ENCODE data around the gene EIF5AL1. TPM values are rescaled to one million over a fixed set of nuclear protein-coding genes. Genes with fewer than 3 reads are reported as not detected.

Gene EIF5AL1
- total and polyA plus RNA-seq, 2 donors (not counting 1 experiment from before 2014, with no cell fraction given): 0.76 to 1.7 TPM

GRCh38 chr10:79559726-79560125 lies 47.4 kb downstream of the EIF5AL1 start:
- Mint-ChIP-seq H3K4me1 (peaks cover 3% of the 10 kb centered on the region), H3K27ac (no peak overlapping the region), H3K27me3 (peaks cover 21% of the 10 kb centered on the region), H3K4me3 (no peak overlapping the region), H3K9me3 (ENCODE audit: insufficient read depth) (no peaks in the 10 kb centered on the region)
- intact Hi-C loops (cut with micrococcal nuclease): no loop called here
- DNase-seq (no peak), ATAC-seq (ENCODE audit: low read depth) (no peak)
- Histone ChIP-seq H3K36me3 (replicated peaks in 1 of 2; ENCODE audit: control extremely low read depth in 1 of 2, control insufficient read depth in 1 of 2, extremely low read depth in 1 of 2, insufficient read depth in 2 of 2, low read length in 1 of 2) (no peaks in the 10 kb centered on the region), H3K4me3 (ENCODE audit: control extremely low read depth in 1 of 5, extremely low read depth in 1 of 5, insufficient read depth in 1 of 5, low read depth in 2 of 5, low read length in 4 of 5) (no peak overlapping the region), H3K27ac (ENCODE audit: low read length in 2 of 2) (no peak overlapping the region), H3K4me1 (ENCODE audit: control insufficient read depth in 2 of 2, insufficient read depth in 2 of 2, low read length in 2 of 2) (no peaks in the 10 kb centered on the region), H4K20me1 (ENCODE audit: control insufficient read depth, insufficient read depth, low read length, poor library complexity, severe bottlenecking) (no peaks in the 10 kb centered on the region), H2AFZ (ENCODE audit: insufficient read depth, low read depth, low read length, poor library complexity, severe bottlenecking) (no peak overlapping the region), H3K9me3 (ENCODE audit: control extremely low read depth in 1 of 3, control insufficient read depth in 2 of 3, insufficient read depth in 1 of 3, low read length in 2 of 3) (no peaks in the 10 kb centered on the region), H3K79me2 (ENCODE audit: control insufficient read depth, insufficient read depth, low read length) (no peaks in the 10 kb centered on the region), H3K27me3 (replicated peaks in 1 of 4; ENCODE audit: control extremely low read depth in 1 of 4, control insufficient read depth in 3 of 4, insufficient read depth in 4 of 4, low read length in 3 of 4) (peaks cover 0 to 6% (median 2%) of the 10 kb centered on the region in 4 experiments), H3K4me2 (replicated peaks; ENCODE audit: low read depth, low read length, poor library complexity, severe bottlenecking) (no peak overlapping the region), H3K9ac (ENCODE audit: low read length) (no peak overlapping the region)
- WGBS (ENCODE audit: insufficient coverage): 93% methylated on average over 2 of the region's 2 CpGs
- POLR2A ChIA-PET: no interaction called here
- CTCF ChIA-PET: interaction anchor here (0.8 kb wide), 1 partner anchor 1532 kb away, joined by 3 read pairs; no protein-coding TSS in a partner anchor
- TF ChIP-seq CTCF (IDR thresholded peaks at IDR 0.05) (no peak), EZH2 (IDR thresholded peaks at IDR 0.05; ENCODE audit: borderline replicate concordance, insufficient read depth, low read depth, low read length, poor library complexity, severe bottlenecking) (no peak)

- Histone ChIP-seq H3K27ac (ENCODE audit: low read length in 2 of 2) (no peak within 1 kb of the TSS), H3K9me3 (ENCODE audit: control extremely low read depth in 1 of 3, control insufficient read depth in 2 of 3, insufficient read depth in 1 of 3, low read length in 2 of 3) (no peaks in the 10 kb centered on the region), H3K9ac (ENCODE audit: low read length) (no peak within 1 kb of the TSS), H3K79me2 (ENCODE audit: control insufficient read depth, insufficient read depth, low read length) (no peaks in the 10 kb centered on the region), H3K4me1 (ENCODE audit: control insufficient read depth in 2 of 2, insufficient read depth in 2 of 2, low read length in 2 of 2) (no peaks in the 10 kb centered on the region), H3K36me3 (replicated peaks in 1 of 2; ENCODE audit: control extremely low read depth in 1 of 2, control insufficient read depth in 1 of 2, extremely low read depth in 1 of 2, insufficient read depth in 2 of 2, low read length in 1 of 2) (no peaks in the 10 kb centered on the region), H3K4me2 (replicated peaks; ENCODE audit: low read depth, low read length, poor library complexity, severe bottlenecking) (no peak within 1 kb of the TSS), H4K20me1 (ENCODE audit: control insufficient read depth, insufficient read depth, low read length, poor library complexity, severe bottlenecking) (no peaks in the 10 kb centered on the region), H3K4me3 (ENCODE audit: control extremely low read depth in 1 of 5, extremely low read depth in 1 of 5, insufficient read depth in 1 of 5, low read depth in 2 of 5, low read length in 4 of 5) (no peak within 1 kb of the TSS), H3K27me3 (replicated peaks in 1 of 4; ENCODE audit: control extremely low read depth in 1 of 4, control insufficient read depth in 3 of 4, insufficient read depth in 4 of 4, low read length in 3 of 4) (peaks cover 0 to 6% (median 2%) of the 10 kb centered on the region in 4 experiments), H2AFZ (ENCODE audit: insufficient read depth, low read depth, low read length, poor library complexity, severe bottlenecking) (no peak within 1 kb of the TSS)
- TF ChIP-seq CTCF (IDR thresholded peaks at IDR 0.05) (no peak), EZH2 (IDR thresholded peaks at IDR 0.05; ENCODE audit: borderline replicate concordance, insufficient read depth, low read depth, low read length, poor library complexity, severe bottlenecking) (no peak)
- Mint-ChIP-seq H3K4me1 (peaks cover 3% of the 10 kb centered on the region), H3K27me3 (peaks cover 21% of the 10 kb centered on the region), H3K9me3 (ENCODE audit: insufficient read depth) (no peaks in the 10 kb centered on the region), H3K27ac (no peak within 1 kb of the TSS), H3K4me3 (no peak within 1 kb of the TSS)
- ChIA-PET POLR2A (no interaction called here), CTCF (interaction anchor here (0.5 to 0.8 kb wide), 2 partner anchors 357 to 1532 kb away, joined by 3 to 6 read pairs; no protein-coding TSS in a partner anchor)
- WGBS (ENCODE audit: insufficient coverage): 80% methylated on average over 1 of the region's 1 CpG
- intact Hi-C loops (cut with micrococcal nuclease): no loop called here
- no peak for ATAC-seq (ENCODE audit: low read depth)
- no peak for DNase-seq
Measured at GRCh38 chr10:79560160-79560709, 47.9 kb downstream of the EIF5AL1 start, which contains the start of gene SFTPA2. Gene SFTPA2, minus strand, starts transcription at chr10:79560407. Its CDS starts 924 bp downstream, at chr10:79559483.
